Measurements from ENCODE around the gene MBTD1. TPM values are rescaled to one million over a fixed set of nuclear protein-coding genes. Genes with fewer than 3 reads are reported as not detected.
"Not testable (repeated sequence)": the region's sequence is repeated elsewhere in the genome, so short reads cannot be mapped to it uniquely, and the experiment has no call there.

The MBTD1 gene
- total and polyA plus RNA-seq, 2 experiments from 2014 or later: 1.6 to 4.8 TPM

DNA sequence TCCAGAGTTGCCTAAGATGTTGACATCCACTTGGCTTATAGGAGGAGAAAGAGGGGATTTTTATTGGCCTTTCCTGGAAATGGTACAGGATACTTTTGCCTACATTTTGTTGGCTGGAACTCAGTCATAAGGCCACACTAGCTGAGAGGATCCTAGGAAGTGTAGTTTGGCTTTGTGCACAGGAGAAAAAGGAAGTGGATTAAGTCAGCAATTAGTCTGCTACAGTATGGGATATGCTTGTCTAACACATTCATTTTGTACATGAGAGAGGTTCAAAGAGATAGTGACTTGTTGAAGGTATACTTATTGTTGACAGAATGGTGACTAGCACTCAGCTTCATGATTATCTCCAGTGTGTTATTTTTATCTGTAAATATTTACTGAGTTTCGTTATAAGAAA lies 10.8 kb upstream of the MBTD1 start:
- H3K4me1 ChIP-seq (ENCODE audit: insufficient read depth): peaks cover 10% of the 10 kb centered on the region
- in situ Hi-C loops (cut with MboI): no loop called here
- H3K27me3 ChIP-seq (replicated peaks; ENCODE audit: insufficient read depth): no peaks in the 10 kb centered on the region
- no peak for TF ChIP-seq EZH2 (IDR thresholded peaks at IDR 0.05; ENCODE audit: insufficient read depth, poor library complexity, severe bottlenecking)
- no peak for TF ChIP-seq EZH2phosphoT487 (IDR thresholded peaks at IDR 0.05; ENCODE audit: insufficient read depth, low read depth)
- H3K4me2 ChIP-seq (ENCODE audit: unreplicated experiment): no peak overlapping the region
- peaks cover 60% of the 10 kb centered on the region for H3K36me3 ChIP-seq (ENCODE audit: low read depth)
- no peaks in the 10 kb centered on the region for H3K9me2 ChIP-seq (ENCODE audit: insufficient read depth)
- DNase-seq: no peak
- no peak overlapping the region for H3K4me3 ChIP-seq
- no peak overlapping the region for H3K27ac ChIP-seq
- no peak overlapping the region for H3K9ac ChIP-seq
- WGBS, 2 experiments (ENCODE audit: low coverage in 1 of 2, low lambda C conversion rate in 2 of 2, missing lambda C conversion rate in 2 of 2): 97 to 100% methylated on average over 1 of the region's 1 CpG
- peaks cover 71% of the 10 kb centered on the region for H3K79me2 ChIP-seq (ENCODE audit: insufficient read depth)
- no peaks in the 10 kb centered on the region for H3K9me3 ChIP-seq (ENCODE audit: low read depth)
- H4K20me1 ChIP-seq (ENCODE audit: insufficient read depth): 0 out of 2 replicates have a peak, but pooled peaks cover under 1% of the 10 kb centered on the region
- peaks cover 16% of the 10 kb centered on the region for H3F3A ChIP-seq (ENCODE audit: insufficient read depth)
- no peak overlapping the region for H2AFZ ChIP-seq

DNA sequence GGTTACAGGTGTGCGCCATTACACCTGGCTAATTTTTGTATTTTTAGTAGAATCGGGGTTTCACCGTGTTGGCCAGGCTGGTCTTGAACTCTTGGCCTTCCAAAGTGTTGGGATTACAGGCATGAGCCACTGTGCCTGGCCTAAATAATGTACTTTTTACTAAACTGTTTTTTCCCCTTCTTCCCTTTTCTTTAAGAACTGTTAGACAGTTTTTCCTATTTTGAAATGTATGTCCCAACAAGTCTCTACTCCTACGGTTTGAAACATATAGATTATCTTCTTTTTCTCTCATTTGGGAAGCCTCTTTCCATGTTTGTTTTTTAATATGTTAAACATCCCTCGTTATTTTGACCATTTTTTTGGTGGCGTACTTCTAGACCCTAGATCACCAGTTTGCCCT lies 10.1 kb upstream of the MBTD1 start:
- peaks cover 12% of the 10 kb centered on the region for H3F3A ChIP-seq (ENCODE audit: insufficient read depth)
- no peak overlapping the region for H3K4me2 ChIP-seq (ENCODE audit: unreplicated experiment)
- peaks cover 61% of the 10 kb centered on the region for H3K36me3 ChIP-seq (ENCODE audit: low read depth)
- H3K79me2 ChIP-seq (ENCODE audit: insufficient read depth): peaks cover 77% of the 10 kb centered on the region
- no peaks in the 10 kb centered on the region for H3K27me3 ChIP-seq (replicated peaks; ENCODE audit: insufficient read depth)
- no peak overlapping the region for H2AFZ ChIP-seq
- H3K4me1 ChIP-seq (ENCODE audit: insufficient read depth): peaks cover 6% of the 10 kb centered on the region
- no peak for DNase-seq
- no peaks in the 10 kb centered on the region for H4K20me1 ChIP-seq (ENCODE audit: insufficient read depth)
- H3K9me3 ChIP-seq (ENCODE audit: low read depth): no peaks in the 10 kb centered on the region
- H3K4me3 ChIP-seq: no peak overlapping the region
- in situ Hi-C loops (cut with MboI): no loop called here
- H3K9ac ChIP-seq: no peak overlapping the region
- H3K9me2 ChIP-seq (ENCODE audit: insufficient read depth): no peaks in the 10 kb centered on the region
- 96 to 99% methylated on average over 6 of the region's 6 CpGs for WGBS, 2 experiments (ENCODE audit: low coverage in 1 of 2, low lambda C conversion rate in 2 of 2, missing lambda C conversion rate in 2 of 2)
- TF ChIP-seq EZH2 (IDR thresholded peaks at IDR 0.05; ENCODE audit: insufficient read depth, poor library complexity, severe bottlenecking) (no peak), EZH2phosphoT487 (IDR thresholded peaks at IDR 0.05; ENCODE audit: insufficient read depth, low read depth) (no peak)
- H3K27ac ChIP-seq: no peak overlapping the region

DNA sequence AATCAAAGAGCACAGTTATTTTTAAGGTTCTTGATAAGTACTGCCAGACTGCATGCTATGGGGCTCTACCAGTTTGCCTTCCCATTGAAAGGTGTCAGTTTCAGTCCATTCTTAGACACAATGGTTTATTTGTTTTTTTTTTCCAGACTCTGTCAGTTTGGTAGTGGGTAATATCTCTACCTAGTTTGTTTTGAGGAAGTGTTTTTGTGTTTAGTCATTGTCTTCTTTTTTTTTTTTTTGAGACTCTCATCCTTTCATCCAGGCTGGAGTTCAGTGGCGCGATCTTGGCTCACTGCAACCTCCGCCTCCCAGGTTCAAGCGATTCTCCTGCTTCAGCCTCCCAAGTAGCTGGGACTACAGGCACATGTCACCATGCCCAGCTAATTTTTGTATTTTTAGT lies 4.6 kb upstream of the MBTD1 start:
- H3K9me3 ChIP-seq (ENCODE audit: low read depth); H3K27me3 ChIP-seq (replicated peaks; ENCODE audit: insufficient read depth); in situ Hi-C loops (cut with MboI); H3K27ac ChIP-seq; H3K4me2 ChIP-seq (ENCODE audit: unreplicated experiment); DNase-seq; H4K20me1 ChIP-seq (ENCODE audit: insufficient read depth); H3K9me2 ChIP-seq (ENCODE audit: insufficient read depth); H3K9ac ChIP-seq; H3K4me3 ChIP-seq; H2AFZ ChIP-seq: not testable (repeated sequence)
- H3K79me2 ChIP-seq (ENCODE audit: insufficient read depth): peaks cover 85% of the 10 kb centered on the region
- H3K4me1 ChIP-seq (ENCODE audit: insufficient read depth): peaks cover 18% of the 10 kb centered on the region
- H3F3A ChIP-seq (ENCODE audit: insufficient read depth): peaks cover 21% of the 10 kb centered on the region
- WGBS, 2 experiments (ENCODE audit: low coverage in 1 of 2, low lambda C conversion rate in 2 of 2, missing lambda C conversion rate in 2 of 2): 99 to 100% methylated on average over 3 to 4 of the region's 4 CpGs
- H3K36me3 ChIP-seq (ENCODE audit: low read depth): peaks cover 40% of the 10 kb centered on the region

DNA sequence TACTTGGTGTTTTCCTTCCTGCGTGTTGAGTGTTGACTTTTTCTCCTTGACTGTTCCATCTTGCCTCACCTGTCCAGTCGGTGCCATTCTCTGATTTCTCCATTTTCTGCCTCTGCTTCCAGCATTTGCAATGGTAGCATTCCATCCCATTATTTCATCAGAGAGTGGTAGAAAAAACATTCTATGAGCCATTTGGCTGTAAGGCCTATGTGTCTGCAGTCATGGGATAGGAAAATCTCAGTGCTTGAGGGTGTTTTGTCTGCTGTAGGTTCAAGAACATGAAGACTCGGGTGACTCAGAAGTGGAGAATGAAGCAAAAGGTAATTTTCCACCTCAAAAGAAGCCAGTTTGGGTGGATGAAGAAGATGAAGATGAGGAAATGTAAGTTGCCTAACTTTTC lies 3.2 kb upstream of the MBTD1 start:
- TF ChIP-seq EZH2 (IDR thresholded peaks at IDR 0.05; ENCODE audit: insufficient read depth, poor library complexity, severe bottlenecking) (no peak), EZH2phosphoT487 (IDR thresholded peaks at IDR 0.05; ENCODE audit: insufficient read depth, low read depth) (no peak)
- Histone ChIP-seq H2AFZ (no peak overlapping the region), H3K27me3 (replicated peaks; ENCODE audit: insufficient read depth) (no peaks in the 10 kb centered on the region), H3K4me1 (ENCODE audit: insufficient read depth) (peaks cover 27% of the 10 kb centered on the region), H3K4me3 (no peak overlapping the region), H3K4me2 (ENCODE audit: unreplicated experiment) (no peak overlapping the region), H3K79me2 (ENCODE audit: insufficient read depth) (peaks cover 88% of the 10 kb centered on the region), H4K20me1 (ENCODE audit: insufficient read depth) (no peaks in the 10 kb centered on the region; the same call in 1 of the 2 replicates), H3F3A (ENCODE audit: insufficient read depth) (peaks cover 29% of the 10 kb centered on the region), H3K9ac (0 out of 2 replicates have a peak overlapping the region, but pooled peaks have one; percentile 29), H3K9me3 (ENCODE audit: low read depth) (no peaks in the 10 kb centered on the region), H3K36me3 (ENCODE audit: low read depth) (peaks cover 29% of the 10 kb centered on the region), H3K9me2 (ENCODE audit: insufficient read depth) (no peaks in the 10 kb centered on the region), H3K27ac (peak overlapping the region; percentile 55)
- WGBS, 2 experiments (ENCODE audit: low coverage in 1 of 2, low lambda C conversion rate in 2 of 2, missing lambda C conversion rate in 2 of 2): 95 to 100% methylated on average over 3 of the region's 3 CpGs
- in situ Hi-C loops (cut with MboI): no loop called here
- peak; percentile 62 for DNase-seq
